Pancreas (tissue), 10 donors: ENCODE results near the gene CDKN1C. TPM values are rescaled to one million over a fixed set of nuclear protein-coding genes. Genes with fewer than 3 reads are reported as not detected.

ENCODE experiments used
- ATAC-seq, 4 donors: fragments of 200-7000 bp; cut with Tn5 transposase; one replicate each; pipeline versions ENCODE4 v1.8.0 to v1.9.1; 2020; ENCODE audit warnings: mild to moderate bottlenecking in 4 of 4, moderate library complexity in 4 of 4
- DNase-seq, 6 donors: peaks; one replicate each; pipeline ENCODE4 v3.0.0-alpha.2; 2020
- FAIRE-seq: peaks from 2 replicates; lab custom pipeline; 2012; peaks lifted over from hg19 to GRCh38; lab: Jason Lieb, UNC
- H3K27ac ChIP-seq, 4 donors: fragments of 200-600 bp; sonication (generic); 1 replicate in 3 of 4; 2 replicates in 1 of 4; pipeline versions ENCODE4 v1.5.0 to v1.8.0; 2020
- H3K27me3 ChIP-seq, 4 donors: fragments of 200-600 bp; one replicate each; pipeline ENCODE4 v1.8.0; 2021
- H3K36me3 ChIP-seq, 3 donors: fragments of 200-600 bp; sonication (generic) in 1 of 3; one replicate each; pipeline versions ENCODE4 v1.5.0 to v1.8.0; 2020 to 2021
- H3K4me1 ChIP-seq, 3 donors: fragments of 200-600 bp; one replicate each; pipeline ENCODE4 v1.8.0; 2021
- H3K4me3 ChIP-seq, 4 donors: fragments of 200-600 bp; sonication (generic) in 2 of 4; one replicate each; pipeline versions ENCODE4 v1.5.0 to v1.8.0; 2020 to 2021
- H3K9me3 ChIP-seq, 4 donors: fragments of 200-600 bp; one replicate each; pipeline ENCODE4 v1.8.0; 2021
- WGBS, 2 donors: extraction: QIAGEN DNeasy Blood & Tissue Kit; methylation state at CpG; one replicate each; pipeline ENCODE4 v1.1.7; 2013; 5-methylcytosine and 5-hydroxymethylcytosine counted together
- intact Hi-C, 3 donors: fragments of 100-400 bp; cut with DNase I; formaldehyde crosslinking; loops; one replicate each; pipeline versions ENCODE4 v1.11.1 to v1.14.2; 2022
- polyA plus RNA-seq, 2 donors: library from polyadenylated mRNA; stranded (reverse); fragments of 200-250 nt; gene quantifications; one replicate each; pipeline ENCODE4 v1.2.3, GENCODE V29; 2013
- total RNA-seq, 6 donors: library from RNA; stranded (reverse); fragmentation: NEBNext Ultra II Directional in 4 of 6; extraction: Animal tissue kit (Norgen Biotek cat#: 25700) in 4 of 6; gene quantifications; one replicate each; pipeline versions ENCODE4 v1.2.1 to v1.2.4, GENCODE V29; 2021 to 2023
- TF ChIP-seq, protein P1 (sequence below), 4 donors: fragments of 200-600 bp; sonication (generic) in 3 of 4; IDR thresholded peaks; one replicate each; pipeline versions ENCODE4 v1.5.0 to v1.8.0; 2021; ENCODE audit warnings: antibody characterized with exemption in 4 of 4
- donor health status: healthy with polysubstance abuse.
- donor health status: DM: no; HTN: no; CAD: no; lungs with moderate emphysema.
- donor health status: DM: no; HTN: no; CAD: no.
- donor health status: control.
- donor health status: control.
- donor health status: Bipolar disorder and iron deficiency.
- donor health status: DM: yes; HTN: yes; CAD: no.
- donor health status: DM: no; HTN: no; CAD: no.
- donor health status: DM: no; HTN: no; CAD: no.
- donor health status: DM: yes; HTN: yes; CAD: no.

CDKN1C gene
- total and polyA plus RNA-seq, 8 donors = 9.2 to 71.4 (median 20.0) TPM

GRCh38 chr11:2899080-2899783 lies 13.7 kb upstream of the CDKN1C start:
- ATAC-seq (peak in 2 of 4 donors; percentile 3 to 6), DNase-seq (peak in 1 of 6 donors; percentile 46), FAIRE-seq (no peak)
- 72 to 76% methylated on average over 13 of the region's 13 CpGs for WGBS, 2 donors
- H3K27ac ChIP-seq = peak overlapping the region in 3 of 4 donors; percentile 28 to 66 (median 63)
- no peaks in the 10 kb centered on the region for H3K27me3 ChIP-seq
- TF ChIP-seq, protein P1, sequence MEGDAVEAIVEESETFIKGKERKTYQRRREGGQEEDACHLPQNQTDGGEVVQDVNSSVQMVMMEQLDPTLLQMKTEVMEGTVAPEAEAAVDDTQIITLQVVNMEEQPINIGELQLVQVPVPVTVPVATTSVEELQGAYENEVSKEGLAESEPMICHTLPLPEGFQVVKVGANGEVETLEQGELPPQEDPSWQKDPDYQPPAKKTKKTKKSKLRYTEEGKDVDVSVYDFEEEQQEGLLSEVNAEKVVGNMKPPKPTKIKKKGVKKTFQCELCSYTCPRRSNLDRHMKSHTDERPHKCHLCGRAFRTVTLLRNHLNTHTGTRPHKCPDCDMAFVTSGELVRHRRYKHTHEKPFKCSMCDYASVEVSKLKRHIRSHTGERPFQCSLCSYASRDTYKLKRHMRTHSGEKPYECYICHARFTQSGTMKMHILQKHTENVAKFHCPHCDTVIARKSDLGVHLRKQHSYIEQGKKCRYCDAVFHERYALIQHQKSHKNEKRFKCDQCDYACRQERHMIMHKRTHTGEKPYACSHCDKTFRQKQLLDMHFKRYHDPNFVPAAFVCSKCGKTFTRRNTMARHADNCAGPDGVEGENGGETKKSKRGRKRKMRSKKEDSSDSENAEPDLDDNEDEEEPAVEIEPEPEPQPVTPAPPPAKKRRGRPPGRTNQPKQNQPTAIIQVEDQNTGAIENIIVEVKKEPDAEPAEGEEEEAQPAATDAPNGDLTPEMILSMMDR (IDR thresholded peaks at IDR 0.05) = no peak
- intact Hi-C loops = loop anchor here in 2 of 3 donors (10.0 kb wide), 3 partner anchors 364 to 594 kb away; partner anchors contain the start of genes C11orf21 (in 1 of the 2) and TSPAN32 (in 1 of the 2)
- H3K4me1 ChIP-seq = peaks cover 0 to 7% (median 5%) of the 10 kb centered on the region in 3 donors
- no peaks in the 10 kb centered on the region for H3K36me3 ChIP-seq
- H3K9me3 ChIP-seq = no peaks in the 10 kb centered on the region
- no peak overlapping the region for H3K4me3 ChIP-seq

- TF ChIP-seq, protein P1 (IDR thresholded peaks at IDR 0.05) = no peak
- 78 to 82% methylated on average over 12 of the region's 12 CpGs for WGBS, 2 donors
- H3K36me3 ChIP-seq = no peaks in the 10 kb centered on the region
- FAIRE-seq = no peak
- H3K27me3 ChIP-seq = no peaks in the 10 kb centered on the region
- no peaks in the 10 kb centered on the region for H3K9me3 ChIP-seq
- peaks cover 0 to 7% (median 5%) of the 10 kb centered on the region in 3 donors for H3K4me1 ChIP-seq
- no peak overlapping the region for H3K4me3 ChIP-seq
- peak in 2 of 4 donors; percentile 11 to 43 for ATAC-seq
- intact Hi-C loops = loop anchor here in 2 of 3 donors (10.0 kb wide), 3 partner anchors 364 to 594 kb away; partner anchors contain the start of genes C11orf21 (in 1 of the 2) and TSPAN32 (in 1 of the 2)
- H3K27ac ChIP-seq = peak overlapping the region in 2 of 4 donors; percentile 63 to 66
- DNase-seq = peak in 2 of 6 donors; percentile 55 to 65
Observed at GRCh38 chr11:2898366-2899079, 12.9 kb upstream of the CDKN1C start.

GRCh38 chr11:2897048-2897447 lies 11.5 kb upstream of the CDKN1C start:
- H3K36me3 ChIP-seq = no peaks in the 10 kb centered on the region
- FAIRE-seq = no peak
- H3K9me3 ChIP-seq = no peaks in the 10 kb centered on the region
- H3K27ac ChIP-seq = no peak overlapping the region
- H3K4me1 ChIP-seq = peaks cover under 1 to 10% (median 4%) of the 10 kb centered on the region in 3 donors
- no peaks in the 10 kb centered on the region for H3K27me3 ChIP-seq
- WGBS, 2 donors = 90 to 92% methylated on average over 6 of the region's 6 CpGs
- intact Hi-C loops = loop anchor here in 2 of 3 donors (10.0 kb wide), 3 partner anchors 362 to 592 kb away; partner anchors contain the start of genes C11orf21 (in 1 of the 2) and TSPAN32 (in 1 of the 2)
- DNase-seq = peak in 2 of 6 donors; percentile 26 to 57
- ATAC-seq = no peak
- H3K4me3 ChIP-seq = no peak overlapping the region
- TF ChIP-seq, protein P1 (IDR thresholded peaks at IDR 0.05) = no peak

DNA sequence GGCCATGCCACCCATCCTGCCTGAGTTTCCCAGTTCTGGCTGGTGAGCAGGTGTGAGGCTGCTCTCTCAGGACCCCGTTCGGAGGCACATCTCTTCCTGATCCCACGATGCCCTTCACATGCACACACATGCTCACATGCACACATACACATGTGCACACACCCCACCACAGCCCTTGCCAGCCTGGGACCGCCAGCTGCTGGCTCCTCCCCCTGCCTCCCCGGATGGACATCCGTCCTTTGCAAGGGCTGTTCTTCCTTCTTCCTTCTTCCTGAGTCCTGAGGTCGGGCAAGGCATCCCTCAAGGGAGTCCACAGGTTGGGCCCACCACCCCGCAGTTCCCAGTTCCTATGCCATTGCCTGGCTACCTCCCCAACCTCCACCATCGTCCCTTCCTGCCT lies 10.5 kb upstream of the CDKN1C start:
- TF ChIP-seq, protein P1 (IDR thresholded peaks at IDR 0.05) = no peak
- intact Hi-C loops = loop anchor here in 2 of 3 donors (10.0 kb wide), 3 partner anchors 361 to 591 kb away; partner anchors contain the start of genes C11orf21 (in 1 of the 2) and TSPAN32 (in 1 of the 2)
- ATAC-seq (no peak), FAIRE-seq (no peak), DNase-seq (peak in 1 of 6 donors; percentile 57)
- no peaks in the 10 kb centered on the region for H3K9me3 ChIP-seq
- H3K27ac ChIP-seq = no peak overlapping the region
- no peaks in the 10 kb centered on the region for H3K27me3 ChIP-seq
- no peak overlapping the region for H3K4me3 ChIP-seq
- WGBS, 2 donors = 71 to 88% methylated on average over 9 of the region's 9 CpGs
- H3K36me3 ChIP-seq = no peaks in the 10 kb centered on the region
- H3K4me1 ChIP-seq = peaks cover 10 to 20% (median 13%) of the 10 kb centered on the region in 3 donors
